SK-N-SH (cell line): Measurements from ENCODE around the gene CLK2. TPM values are rescaled to one million over a fixed set of nuclear protein-coding genes. Genes with fewer than 3 reads are reported as not detected.

Experiments used
- CTCF ChIA-PET: fragments of 300-600, 350-600 bp; formaldehyde crosslinking; extraction: SDS; loops from one replicate; lab custom pipeline; 2021; lab: Yijun Ruan, JAX
- POLR2A ChIA-PET: fragments of 350-600 bp; sonication (Branson Sonifier 250); formaldehyde crosslinking; extraction: SDS; loops from one replicate; lab custom pipeline; 2020; ENCODE audit warnings: antibody characterized with exemption, inconsistent platforms; lab: Yijun Ruan, JAX
- DNase-seq: peaks from one replicate; pipeline ENCODE4 v3.0.0; 2012
- H2AFZ ChIP-seq: fragments of 200-600 bp; sonication (generic); 2 replicates; pipeline ENCODE4 v1.8.1; 2016; ENCODE audit warnings: antibody characterized with exemption, mild to moderate bottlenecking, low read depth
- H3F3A ChIP-seq: fragments of 200-600 bp; sonication (generic); replicated peaks from 2 replicates; pipeline ENCODE3; 2016; ENCODE audit warnings: antibody characterized with exemption, mild to moderate bottlenecking; ENCODE audit not compliant: insufficient read depth
- H3K27ac ChIP-seq, 2 experiments: fragments of 200-500 bp in 1 of 2; fragments of 200-600 bp in 1 of 2; sonication (Bioruptor generic) in 1 of 2; sonication (generic), shearing (Covaris generic) in 1 of 2; 2 replicates each; pipeline versions ENCODE4 v1.5.1 to v1.6.1; 2014 to 2016; ENCODE audit warnings: low read depth in 2 of 2, inconsistent platforms in 1 of 2, low read length in 1 of 2, mild to moderate bottlenecking in 1 of 2, mixed read lengths in 1 of 2
- H3K27me3 ChIP-seq: fragments of 200-600 bp; sonication (generic), shearing (Covaris generic); 2 replicates; pipeline ENCODE4 v1.6.1; 2016; ENCODE audit warnings: mixed run types; ENCODE audit not compliant: insufficient read depth
- H3K36me3 ChIP-seq, 2 experiments: fragments of 200-500 bp in 1 of 2; fragments of 200-600 bp in 1 of 2; sonication (Bioruptor generic) in 1 of 2; sonication (generic) in 1 of 2; replicated peaks in 1 of 2; 2 replicates each; pipeline versions ENCODE3 to v1.5.1; 2014 to 2016; ENCODE audit warnings: low read length in 1 of 2, mild to moderate bottlenecking in 1 of 2; ENCODE audit not compliant: insufficient read depth in 2 of 2, control insufficient read depth in 1 of 2
- H3K4me1 ChIP-seq, 2 experiments: fragments of 200-500 bp in 1 of 2; fragments of 200-600 bp in 1 of 2; sonication (Bioruptor generic) in 1 of 2; sonication (generic), shearing (Covaris generic) in 1 of 2; 2 replicates each; pipeline versions ENCODE4 v1.5.1 to v1.6.1; 2014 to 2016; ENCODE audit warnings: low read depth in 1 of 2, low read length in 1 of 2, mixed run types in 1 of 2; ENCODE audit not compliant: insufficient read depth in 2 of 2, control insufficient read depth in 1 of 2
- H3K4me2 ChIP-seq: fragments of 200-600 bp; sonication (generic), shearing (Covaris generic); 2 replicates; pipeline ENCODE4 v1.6.1; 2017; ENCODE audit warnings: mixed run types
- H3K4me3 ChIP-seq, 2 experiments: fragments of 200-500 bp in 1 of 2; fragments of 200-600 bp in 1 of 2; sonication (Bioruptor generic) in 1 of 2; sonication (generic), shearing (Covaris generic) in 1 of 2; 2 replicates each; pipeline versions ENCODE4 v1.5.1 to v1.8.1; 2014 to 2016; ENCODE audit warnings: low read depth in 2 of 2, inconsistent platforms in 1 of 2, low read length in 1 of 2, mild to moderate bottlenecking in 1 of 2, mixed read lengths in 1 of 2, moderate library complexity in 1 of 2
- H3K79me2 ChIP-seq: fragments of 200-600 bp; sonication (generic); 2 replicates; pipeline ENCODE4 v1.8.1; 2017; ENCODE audit warnings: mild to moderate bottlenecking; ENCODE audit not compliant: insufficient read depth
- H3K9ac ChIP-seq: fragments of 200-600 bp; sonication (generic); 2 replicates; pipeline ENCODE4 v1.6.1; 2017; ENCODE audit warnings: mixed run types
- H3K9me2 ChIP-seq: fragments of 200-600 bp; sonication (generic); 2 replicates; pipeline ENCODE4 v1.6.1; 2017; ENCODE audit warnings: mixed run types
- H3K9me3 ChIP-seq: fragments of 200-600 bp; sonication (generic); 2 replicates; pipeline ENCODE4 v1.6.1; 2017; ENCODE audit warnings: mixed run types, mild to moderate bottlenecking, moderate library complexity
- H4K20me1 ChIP-seq: fragments of 200-600 bp; sonication (generic); 2 replicates; pipeline ENCODE4 v1.6.1; 2017; ENCODE audit warnings: mild to moderate bottlenecking, mixed run types; ENCODE audit not compliant: insufficient read depth
- CHD2 ChIP-seq: fragments of 150-350 bp; IDR thresholded peaks from 2 replicates; pipeline ENCODE4 v1.6.1; 2018; ENCODE audit warnings: low read length; ENCODE audit not compliant: partially characterized antibody
- ELF1 ChIP-seq: IDR thresholded peaks from 2 replicates; pipeline ENCODE4 v1.4.0; 2012
- EP300 ChIP-seq, 2 experiments: IDR thresholded peaks; 2 replicates each; pipeline versions ENCODE4 v1.4.0 to v1.6.1; 2012; ENCODE audit warnings: borderline replicate concordance in 1 of 2, low read depth in 1 of 2, low read length in 1 of 2
- EZH2phosphoT487 ChIP-seq: fragments of 200-600 bp; sonication (generic); IDR thresholded peaks from 2 replicates; pipeline ENCODE4 v1.6.1; 2017; ENCODE audit warnings: low read depth, mixed run types, mild to moderate bottlenecking, antibody characterized with exemption, moderate library complexity, borderline replicate concordance
- FOSL2 ChIP-seq: IDR thresholded peaks from 2 replicates; pipeline ENCODE4 v1.4.0; 2012; ENCODE audit warnings: low read depth, mild to moderate bottlenecking, moderate library complexity, borderline replicate concordance
- FOXJ3 ChIP-seq: sonication (generic); formaldehyde crosslinking; IDR thresholded peaks from 2 replicates; pipeline ENCODE4 v1.5.1; 2020; ENCODE audit warnings: mild to moderate bottlenecking, missing genetic modification reagents
- FOXM1 ChIP-seq: IDR thresholded peaks from 2 replicates; pipeline ENCODE4 v1.4.0; 2012; ENCODE audit warnings: low read depth, mild to moderate bottlenecking
- GABPA ChIP-seq: IDR thresholded peaks from 2 replicates; pipeline ENCODE4 v1.4.0; 2012; ENCODE audit warnings: low read depth, mild to moderate bottlenecking
- GATA2 ChIP-seq: sonication (generic); formaldehyde crosslinking; IDR thresholded peaks from 2 replicates; pipeline ENCODE4 v1.5.0; 2020; ENCODE audit warnings: mild to moderate bottlenecking, missing genetic modification reagents
- JUND ChIP-seq: IDR thresholded peaks from 2 replicates; pipeline ENCODE4 v1.4.0; 2012
- MXI1 ChIP-seq: IDR thresholded peaks from 2 replicates; pipeline ENCODE4 v1.6.1; 2012; ENCODE audit warnings: mild to moderate bottlenecking, low read depth, low read length, improper control_type of control experiment
- NFIC ChIP-seq: IDR thresholded peaks from 2 replicates; pipeline ENCODE4 v1.4.0; 2012; ENCODE audit warnings: borderline replicate concordance
- NRF1 ChIP-seq: IDR thresholded peaks from 2 replicates; pipeline ENCODE4 v1.6.1; 2012; ENCODE audit warnings: low read depth, mild to moderate bottlenecking, low read length
- POLR2AphosphoS5 ChIP-seq: IDR thresholded peaks from 2 replicates; pipeline ENCODE4 v1.6.1; 2012; ENCODE audit warnings: low read depth, low read length
- RAD21 ChIP-seq: IDR thresholded peaks from 2 replicates; pipeline ENCODE4 v1.6.1; 2012; ENCODE audit warnings: mild to moderate bottlenecking, low read length
- RFX5 ChIP-seq: IDR thresholded peaks from 2 replicates; pipeline ENCODE4 v1.6.1; 2012; ENCODE audit warnings: mild to moderate bottlenecking, improper control_type of control experiment, low read length
- RXRA ChIP-seq: IDR thresholded peaks from 2 replicates; pipeline ENCODE4 v1.4.0; 2012; ENCODE audit warnings: low read depth, mild to moderate bottlenecking, borderline replicate concordance
- SIN3A ChIP-seq: IDR thresholded peaks from 2 replicates; pipeline ENCODE4 v1.6.1; 2012; ENCODE audit warnings: low read depth, mild to moderate bottlenecking, low read length, moderate library complexity, borderline replicate concordance
- TCF12 ChIP-seq: IDR thresholded peaks from 2 replicates; pipeline ENCODE4 v1.4.0; 2012
- TEAD4 ChIP-seq: IDR thresholded peaks from 2 replicates; pipeline ENCODE4 v1.4.0; 2012; ENCODE audit warnings: mild to moderate bottlenecking, borderline replicate concordance; ENCODE audit not compliant: insufficient read depth
- YY1 ChIP-seq: IDR thresholded peaks from 2 replicates; pipeline ENCODE4 v1.4.0; 2012; ENCODE audit warnings: low read depth, mild to moderate bottlenecking
- WGBS: methylation state at CpG from one replicate; pipeline ENCODE4 v1.1.6; 2017; ENCODE audit warnings: low lambda C conversion rate; 5-methylcytosine and 5-hydroxymethylcytosine counted together
- polyA plus RNA-seq, 3 experiments: library from polyadenylated mRNA; depleted of rRNA; stranded (reverse); fragments of >200 nt; gene quantifications; 2 replicates each; pipeline ENCODE4 v1.2.3, GENCODE V29; 2012
- TF ChIP-seq, protein P1 (sequence below): IDR thresholded peaks from 2 replicates; pipeline ENCODE4 v1.4.0; 2012; ENCODE audit warnings: low read depth
- TF ChIP-seq, protein P2 (sequence below): fragments of 200-600 bp; sonication (generic); IDR thresholded peaks from 2 replicates; pipeline ENCODE4 v1.6.1; 2017; ENCODE audit warnings: antibody characterized with exemption, mild to moderate bottlenecking, moderate library complexity
- TF ChIP-seq, protein P3 (sequence below): IDR thresholded peaks from 2 replicates; pipeline ENCODE4 v1.4.0; 2012; ENCODE audit warnings: low read depth, borderline replicate concordance
- TF ChIP-seq, protein P4 (sequence below): IDR thresholded peaks from 2 replicates; pipeline ENCODE4; 2012

The CLK2 gene
- polyA plus RNA-seq, 1 of the 3 experiments (the other 2 are of a cell fraction), result 76.7 TPM

DNA sequence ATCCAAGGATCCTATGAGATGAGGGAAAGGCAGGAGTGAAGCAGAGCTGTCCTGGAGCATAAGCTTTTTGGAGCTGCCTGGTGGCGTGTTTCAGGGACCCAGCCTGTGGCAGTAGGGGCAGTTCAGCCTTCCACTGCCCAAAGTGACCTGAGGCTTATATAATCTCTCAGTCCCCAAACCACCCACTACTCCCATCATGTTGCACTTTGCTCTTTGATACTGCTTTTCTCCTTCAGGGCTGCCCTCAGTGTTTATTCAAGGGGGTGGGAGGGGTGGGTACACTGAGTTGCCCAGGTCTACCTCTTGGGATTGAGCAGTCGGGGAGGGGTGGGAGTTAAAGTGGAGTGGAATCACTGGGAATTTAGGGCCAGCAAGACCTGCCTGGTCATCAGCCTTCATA is 13.2 kb upstream of the CLK2 start:
- Histone ChIP-seq H4K20me1 (no peaks in the 10 kb centered on the region), H3K4me1 (no peaks in the 10 kb centered on the region), H3K27me3 (no peaks in the 10 kb centered on the region), H3K4me3 (no peak overlapping the region), H3K27ac (no peak overlapping the region), H3K9ac (no peak overlapping the region), H3K9me2 (no peaks in the 10 kb centered on the region)
- DNase-seq, result no peak
- 88% methylated on average over 2 of the region's 2 CpGs for WGBS
- TF ChIP-seq GATA2 (CRISPR knock-in tag) (no peak), RXRA (no peak), CHD2 (no peak), NRF1 (no peak), TEAD4 (no peak), RAD21 (no peak), MXI1 (no peak), POLR2AphosphoS5 (no peak), NFIC (no peak)
- TF ChIP-seq, protein P1, sequence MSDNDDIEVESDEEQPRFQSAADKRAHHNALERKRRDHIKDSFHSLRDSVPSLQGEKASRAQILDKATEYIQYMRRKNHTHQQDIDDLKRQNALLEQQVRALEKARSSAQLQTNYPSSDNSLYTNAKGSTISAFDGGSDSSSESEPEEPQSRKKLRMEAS, result no peak
- TF ChIP-seq, protein P2, sequence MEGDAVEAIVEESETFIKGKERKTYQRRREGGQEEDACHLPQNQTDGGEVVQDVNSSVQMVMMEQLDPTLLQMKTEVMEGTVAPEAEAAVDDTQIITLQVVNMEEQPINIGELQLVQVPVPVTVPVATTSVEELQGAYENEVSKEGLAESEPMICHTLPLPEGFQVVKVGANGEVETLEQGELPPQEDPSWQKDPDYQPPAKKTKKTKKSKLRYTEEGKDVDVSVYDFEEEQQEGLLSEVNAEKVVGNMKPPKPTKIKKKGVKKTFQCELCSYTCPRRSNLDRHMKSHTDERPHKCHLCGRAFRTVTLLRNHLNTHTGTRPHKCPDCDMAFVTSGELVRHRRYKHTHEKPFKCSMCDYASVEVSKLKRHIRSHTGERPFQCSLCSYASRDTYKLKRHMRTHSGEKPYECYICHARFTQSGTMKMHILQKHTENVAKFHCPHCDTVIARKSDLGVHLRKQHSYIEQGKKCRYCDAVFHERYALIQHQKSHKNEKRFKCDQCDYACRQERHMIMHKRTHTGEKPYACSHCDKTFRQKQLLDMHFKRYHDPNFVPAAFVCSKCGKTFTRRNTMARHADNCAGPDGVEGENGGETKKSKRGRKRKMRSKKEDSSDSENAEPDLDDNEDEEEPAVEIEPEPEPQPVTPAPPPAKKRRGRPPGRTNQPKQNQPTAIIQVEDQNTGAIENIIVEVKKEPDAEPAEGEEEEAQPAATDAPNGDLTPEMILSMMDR, result no peak
- TF ChIP-seq, protein P3, sequence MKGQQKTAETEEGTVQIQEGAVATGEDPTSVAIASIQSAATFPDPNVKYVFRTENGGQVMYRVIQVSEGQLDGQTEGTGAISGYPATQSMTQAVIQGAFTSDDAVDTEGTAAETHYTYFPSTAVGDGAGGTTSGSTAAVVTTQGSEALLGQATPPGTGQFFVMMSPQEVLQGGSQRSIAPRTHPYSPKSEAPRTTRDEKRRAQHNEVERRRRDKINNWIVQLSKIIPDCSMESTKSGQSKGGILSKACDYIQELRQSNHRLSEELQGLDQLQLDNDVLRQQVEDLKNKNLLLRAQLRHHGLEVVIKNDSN, result no peak
- TF ChIP-seq, all 33 proteins: peak for 0
- Histone ChIP-seq H3K9me3 (no peaks in the 10 kb centered on the region), H3K79me2 (no peaks in the 10 kb centered on the region), H3F3A (no peaks in the 10 kb centered on the region), H3K36me3 (no peaks in the 10 kb centered on the region), H3K4me2 (no peak overlapping the region), H2AFZ (no peak overlapping the region)
- ChIA-PET POLR2A (no interaction called here), CTCF (no interaction called here)

DNA sequence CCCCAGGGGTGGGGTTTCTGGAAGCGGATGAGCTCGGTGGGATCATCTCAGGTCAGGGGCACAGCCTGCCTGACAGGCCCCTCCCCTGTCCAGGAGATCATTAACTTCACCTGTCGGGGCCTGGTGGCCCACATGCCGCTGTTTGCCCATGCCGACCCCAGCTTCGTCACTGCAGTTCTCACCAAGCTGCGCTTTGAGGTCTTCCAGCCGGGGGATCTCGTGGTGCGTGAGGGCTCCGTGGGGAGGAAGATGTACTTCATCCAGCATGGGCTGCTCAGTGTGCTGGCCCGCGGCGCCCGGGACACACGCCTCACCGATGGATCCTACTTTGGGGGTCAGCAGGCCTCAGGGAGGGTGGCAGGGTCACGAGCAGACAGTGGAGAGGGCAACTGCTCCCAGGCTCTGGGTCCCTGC is 12.3 kb upstream of the CLK2 start:
- no peaks in the 10 kb centered on the region for H3K9me2 ChIP-seq
- H3F3A ChIP-seq, result no peaks in the 10 kb centered on the region
- no peak overlapping the region for H3K9ac ChIP-seq
- no peak overlapping the region for H3K4me2 ChIP-seq
- no peak overlapping the region for H3K4me3 ChIP-seq
- CTCF ChIA-PET, result interaction anchor here (0.9 to 1.0 kb wide), 2 partner anchors 10 to 219 kb away, joined by 3 to 4 read pairs; no protein-coding TSS in a partner anchor
- H3K9me3 ChIP-seq, result no peaks in the 10 kb centered on the region
- no peaks in the 10 kb centered on the region for H4K20me1 ChIP-seq
- no peak for DNase-seq
- 91% methylated on average over 7 of the region's 18 CpGs for WGBS
- H3K27me3 ChIP-seq, result no peaks in the 10 kb centered on the region
- H3K27ac ChIP-seq, result no peak overlapping the region
- POLR2A ChIA-PET, result no interaction called here
- H3K36me3 ChIP-seq, result no peaks in the 10 kb centered on the region
- no peaks in the 10 kb centered on the region for H3K4me1 ChIP-seq
- H3K79me2 ChIP-seq, result no peaks in the 10 kb centered on the region
- H2AFZ ChIP-seq, result no peak overlapping the region
- TF ChIP-seq CHD2 (no peak), SIN3A (no peak), RXRA (no peak), GABPA (no peak), FOXJ3 (CRISPR knock-in tag) (no peak), TCF12 (no peak), FOSL2 (no peak), JUND (no peak), GATA2 (CRISPR knock-in tag) (no peak), ELF1 (no peak), YY1 (no peak), EP300 (IDR thresholded peaks at IDR 0.05; ENCODE audit: borderline replicate concordance in 1 of 2, low read depth in 1 of 2, low read length in 1 of 2) (no peak), EZH2phosphoT487 (no peak), NFIC (no peak), RFX5 (no peak), FOXM1 (no peak)
- TF ChIP-seq, protein P4, sequence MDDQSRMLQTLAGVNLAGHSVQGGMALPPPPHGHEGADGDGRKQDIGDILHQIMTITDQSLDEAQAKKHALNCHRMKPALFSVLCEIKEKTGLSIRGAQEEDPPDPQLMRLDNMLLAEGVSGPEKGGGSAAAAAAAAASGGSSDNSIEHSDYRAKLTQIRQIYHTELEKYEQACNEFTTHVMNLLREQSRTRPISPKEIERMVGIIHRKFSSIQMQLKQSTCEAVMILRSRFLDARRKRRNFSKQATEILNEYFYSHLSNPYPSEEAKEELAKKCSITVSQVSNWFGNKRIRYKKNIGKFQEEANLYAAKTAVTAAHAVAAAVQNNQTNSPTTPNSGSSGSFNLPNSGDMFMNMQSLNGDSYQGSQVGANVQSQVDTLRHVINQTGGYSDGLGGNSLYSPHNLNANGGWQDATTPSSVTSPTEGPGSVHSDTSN, result no peak
- TF ChIP-seq, protein P2, result no peak
